Measurements from ENCODE around the gene TEAD1. TPM values are rescaled to one million over a fixed set of nuclear protein-coding genes. Genes with fewer than 3 reads are reported as not detected.

Gene TEAD1
- total and polyA plus RNA-seq, 10 of the 15 experiments (the other 5 are each of a cell fraction or from before 2014, with no cell fraction given): 0.01 to 0.59 (median 0.04) TPM; not detected in 6

DNA sequence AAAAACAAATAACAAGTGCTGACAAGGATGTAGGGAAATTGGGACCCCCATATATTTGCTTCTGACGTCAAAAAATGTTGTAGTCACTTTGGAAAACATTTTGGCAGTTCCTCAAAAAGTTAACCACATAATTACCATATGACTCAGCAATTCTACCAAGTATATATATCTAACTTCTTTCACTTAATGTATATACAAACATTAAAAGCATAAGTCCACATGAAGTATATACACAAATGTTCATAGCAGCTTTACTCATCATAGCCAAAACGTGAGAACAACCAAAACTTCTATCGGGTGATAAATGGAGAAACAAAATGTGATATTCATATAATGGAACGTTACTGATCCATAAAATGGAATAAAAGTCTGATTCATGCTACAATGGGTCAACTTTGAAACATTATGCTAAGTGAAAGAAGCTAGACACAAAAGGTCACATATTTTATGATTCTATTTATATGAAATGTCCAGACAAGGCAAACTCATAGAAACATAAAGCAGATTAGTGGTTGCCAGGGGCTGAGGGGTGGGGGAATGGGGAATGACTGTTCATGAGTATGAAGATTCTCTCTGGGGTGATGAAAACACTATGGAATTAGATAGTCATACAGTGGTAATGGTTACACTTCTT, 48.7 kb upstream of the TEAD1 start:
- Histone ChIP-seq H2AFZ (ENCODE audit: control insufficient read depth, low read depth, low read length) (no peak overlapping the region), H3K9me3 (replicated peaks; ENCODE audit: control insufficient read depth, insufficient read depth, low read length) (no peaks in the 10 kb centered on the region), H3K4me3 (no peak overlapping the region), H3K36me3 (ENCODE audit: control insufficient read depth in 2 of 2, insufficient read depth in 2 of 2, low read length in 1 of 2) (no peaks in the 10 kb centered on the region), H3K27ac (ENCODE audit: control insufficient read depth, insufficient read depth) (no peak overlapping the region), H3K9ac (ENCODE audit: control insufficient read depth, insufficient read depth, low read length) (no peak overlapping the region), H3K79me2 (ENCODE audit: control insufficient read depth, insufficient read depth, low read length) (no peaks in the 10 kb centered on the region), H3K4me1 (ENCODE audit: control insufficient read depth, insufficient read depth, low read length) (no peaks in the 10 kb centered on the region), H3K27me3 (replicated peaks in 1 of 2; ENCODE audit: control insufficient read depth in 2 of 2, insufficient read depth in 2 of 2, low read length in 1 of 2) (no peaks in the 10 kb centered on the region), H3K4me2 (ENCODE audit: control insufficient read depth, insufficient read depth) (no peak overlapping the region), H4K20me1 (ENCODE audit: control insufficient read depth, insufficient read depth) (no peaks in the 10 kb centered on the region)
- DNase-seq (ENCODE audit: low read depth, low spot score) (no peak), ATAC-seq (no peak), FAIRE-seq (no peak)
- ChIA-PET SMC1A (ENCODE audit: uncharacterized antibody, unreplicated experiment) (no interaction called here), RAD21 (ENCODE audit: unreplicated experiment) (no interaction called here), POLR2A (no interaction called here), CTCF (no interaction called here)
- intact Hi-C loops (cut with micrococcal nuclease; ENCODE audit: unreplicated experiment) (no loop called here), in situ Hi-C loops (cut with MboI) (no loop called here)
- TF ChIP-seq, protein P1, sequence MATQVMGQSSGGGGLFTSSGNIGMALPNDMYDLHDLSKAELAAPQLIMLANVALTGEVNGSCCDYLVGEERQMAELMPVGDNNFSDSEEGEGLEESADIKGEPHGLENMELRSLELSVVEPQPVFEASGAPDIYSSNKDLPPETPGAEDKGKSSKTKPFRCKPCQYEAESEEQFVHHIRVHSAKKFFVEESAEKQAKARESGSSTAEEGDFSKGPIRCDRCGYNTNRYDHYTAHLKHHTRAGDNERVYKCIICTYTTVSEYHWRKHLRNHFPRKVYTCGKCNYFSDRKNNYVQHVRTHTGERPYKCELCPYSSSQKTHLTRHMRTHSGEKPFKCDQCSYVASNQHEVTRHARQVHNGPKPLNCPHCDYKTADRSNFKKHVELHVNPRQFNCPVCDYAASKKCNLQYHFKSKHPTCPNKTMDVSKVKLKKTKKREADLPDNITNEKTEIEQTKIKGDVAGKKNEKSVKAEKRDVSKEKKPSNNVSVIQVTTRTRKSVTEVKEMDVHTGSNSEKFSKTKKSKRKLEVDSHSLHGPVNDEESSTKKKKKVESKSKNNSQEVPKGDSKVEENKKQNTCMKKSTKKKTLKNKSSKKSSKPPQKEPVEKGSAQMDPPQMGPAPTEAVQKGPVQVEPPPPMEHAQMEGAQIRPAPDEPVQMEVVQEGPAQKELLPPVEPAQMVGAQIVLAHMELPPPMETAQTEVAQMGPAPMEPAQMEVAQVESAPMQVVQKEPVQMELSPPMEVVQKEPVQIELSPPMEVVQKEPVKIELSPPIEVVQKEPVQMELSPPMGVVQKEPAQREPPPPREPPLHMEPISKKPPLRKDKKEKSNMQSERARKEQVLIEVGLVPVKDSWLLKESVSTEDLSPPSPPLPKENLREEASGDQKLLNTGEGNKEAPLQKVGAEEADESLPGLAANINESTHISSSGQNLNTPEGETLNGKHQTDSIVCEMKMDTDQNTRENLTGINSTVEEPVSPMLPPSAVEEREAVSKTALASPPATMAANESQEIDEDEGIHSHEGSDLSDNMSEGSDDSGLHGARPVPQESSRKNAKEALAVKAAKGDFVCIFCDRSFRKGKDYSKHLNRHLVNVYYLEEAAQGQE (IDR thresholded peaks at IDR 0.05; ENCODE audit: low read depth, low read length): no peak
- TF ChIP-seq NR2C2 (IDR thresholded peaks at IDR 0.05; ENCODE audit: borderline replicate concordance, control insufficient read depth, insufficient read length, low read depth) (no peak), YBX1 (IDR thresholded peaks at IDR 0.05) (no peak), EP300 (IDR thresholded peaks at IDR 0.05; ENCODE audit: borderline replicate concordance in 1 of 2, control insufficient read depth in 1 of 2, low read depth in 2 of 2, low read length in 2 of 2) (no peak), NRF1 (conservative IDR thresholded peaks at IDR 0.05; ENCODE audit: low read depth, low read length) (no peak)
- TF ChIP-seq, protein P2, sequence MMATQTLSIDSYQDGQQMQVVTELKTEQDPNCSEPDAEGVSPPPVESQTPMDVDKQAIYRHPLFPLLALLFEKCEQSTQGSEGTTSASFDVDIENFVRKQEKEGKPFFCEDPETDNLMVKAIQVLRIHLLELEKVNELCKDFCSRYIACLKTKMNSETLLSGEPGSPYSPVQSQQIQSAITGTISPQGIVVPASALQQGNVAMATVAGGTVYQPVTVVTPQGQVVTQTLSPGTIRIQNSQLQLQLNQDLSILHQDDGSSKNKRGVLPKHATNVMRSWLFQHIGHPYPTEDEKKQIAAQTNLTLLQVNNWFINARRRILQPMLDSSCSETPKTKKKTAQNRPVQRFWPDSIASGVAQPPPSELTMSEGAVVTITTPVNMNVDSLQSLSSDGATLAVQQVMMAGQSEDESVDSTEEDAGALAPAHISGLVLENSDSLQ (IDR thresholded peaks at IDR 0.05): no peak
- TF ChIP-seq, protein P3, sequence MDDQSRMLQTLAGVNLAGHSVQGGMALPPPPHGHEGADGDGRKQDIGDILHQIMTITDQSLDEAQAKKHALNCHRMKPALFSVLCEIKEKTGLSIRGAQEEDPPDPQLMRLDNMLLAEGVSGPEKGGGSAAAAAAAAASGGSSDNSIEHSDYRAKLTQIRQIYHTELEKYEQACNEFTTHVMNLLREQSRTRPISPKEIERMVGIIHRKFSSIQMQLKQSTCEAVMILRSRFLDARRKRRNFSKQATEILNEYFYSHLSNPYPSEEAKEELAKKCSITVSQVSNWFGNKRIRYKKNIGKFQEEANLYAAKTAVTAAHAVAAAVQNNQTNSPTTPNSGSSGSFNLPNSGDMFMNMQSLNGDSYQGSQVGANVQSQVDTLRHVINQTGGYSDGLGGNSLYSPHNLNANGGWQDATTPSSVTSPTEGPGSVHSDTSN (IDR thresholded peaks at IDR 0.05; ENCODE audit: insufficient replicate concordance, low read depth, low read length): no peak
- TF ChIP-seq, protein P4, sequence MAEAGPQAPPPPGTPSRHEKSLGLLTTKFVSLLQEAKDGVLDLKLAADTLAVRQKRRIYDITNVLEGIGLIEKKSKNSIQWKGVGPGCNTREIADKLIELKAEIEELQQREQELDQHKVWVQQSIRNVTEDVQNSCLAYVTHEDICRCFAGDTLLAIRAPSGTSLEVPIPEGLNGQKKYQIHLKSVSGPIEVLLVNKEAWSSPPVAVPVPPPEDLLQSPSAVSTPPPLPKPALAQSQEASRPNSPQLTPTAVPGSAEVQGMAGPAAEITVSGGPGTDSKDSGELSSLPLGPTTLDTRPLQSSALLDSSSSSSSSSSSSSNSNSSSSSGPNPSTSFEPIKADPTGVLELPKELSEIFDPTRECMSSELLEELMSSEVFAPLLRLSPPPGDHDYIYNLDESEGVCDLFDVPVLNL (IDR thresholded peaks at IDR 0.05; ENCODE audit: low read depth, low read length): no peak
- BruUV-seq (replicated peaks): no TSS peak
- WGBS (ENCODE audit: insufficient coverage, insufficient replicate concordance, low lambda C conversion rate, missing lambda C conversion rate): 22% methylated on average over 4 of the region's 4 CpGs
